Epithelial cell of prostate (primary cell): Measurements from ENCODE around the gene DNAJB8.

Experiments used
- DNase-seq: peaks from one replicate; pipeline ENCODE4 v3.0.0-alpha.2; 2011; ENCODE audit warnings: low read depth, low spot score
- H3K27ac ChIP-seq: fragments of 450-650 bp; 2 replicates; pipeline ENCODE4 v1.5.1; 2017; ENCODE audit warnings: mild to moderate bottlenecking

The DNAJB8 gene

DNA sequence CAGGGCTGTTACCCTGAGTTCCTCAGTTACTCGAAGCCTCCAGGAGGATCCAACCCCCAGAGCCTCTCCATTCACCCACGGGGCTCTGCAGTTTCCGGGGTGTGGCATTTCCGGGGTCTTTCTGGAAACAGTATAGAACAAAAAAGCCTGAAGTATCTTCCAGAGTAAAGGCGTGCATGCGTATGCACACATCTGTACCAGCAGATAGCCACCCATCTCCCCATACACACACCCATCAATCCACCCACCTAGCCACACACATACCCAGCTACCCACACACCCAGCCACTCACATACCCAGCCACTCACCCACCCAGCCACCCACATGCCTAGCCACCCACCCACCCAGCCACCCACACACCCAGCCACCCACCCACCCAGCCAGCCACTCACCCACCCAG, 2.9 kb upstream of the DNAJB8 start:
- H3K27ac ChIP-seq = no peak overlapping the region
- DNase-seq = no peak

GRCh38 chr3:128468791-128469527, 2.3 kb upstream of the DNAJB8 start:
- no peak for DNase-seq
- no peak overlapping the region for H3K27ac ChIP-seq

DNA sequence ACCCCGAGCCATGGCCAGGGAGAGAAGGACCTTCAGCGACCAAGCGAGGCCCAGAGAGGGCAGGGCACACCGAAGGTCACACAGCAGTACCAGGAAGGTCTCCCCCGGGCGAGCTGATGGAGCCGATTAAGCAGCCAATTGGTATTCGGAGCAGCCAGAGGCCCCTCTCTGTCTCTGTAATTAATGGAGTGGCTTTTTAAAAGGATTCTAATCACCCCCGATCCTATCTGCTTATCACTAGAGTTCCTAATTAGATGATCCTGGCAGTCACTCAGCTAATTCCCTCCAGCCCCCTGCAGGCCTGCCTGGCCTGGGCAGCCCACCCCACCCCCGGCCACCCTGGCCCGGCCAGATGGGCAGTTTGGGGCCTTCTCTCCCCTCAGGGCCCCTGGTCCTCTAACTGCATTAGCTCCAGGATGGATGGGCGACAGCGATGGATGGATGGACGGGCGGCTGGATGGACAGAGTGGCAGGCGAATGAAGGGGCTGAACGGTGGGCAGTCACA, 1.6 kb upstream of the DNAJB8 start:
- DNase-seq = no peak

DNA sequence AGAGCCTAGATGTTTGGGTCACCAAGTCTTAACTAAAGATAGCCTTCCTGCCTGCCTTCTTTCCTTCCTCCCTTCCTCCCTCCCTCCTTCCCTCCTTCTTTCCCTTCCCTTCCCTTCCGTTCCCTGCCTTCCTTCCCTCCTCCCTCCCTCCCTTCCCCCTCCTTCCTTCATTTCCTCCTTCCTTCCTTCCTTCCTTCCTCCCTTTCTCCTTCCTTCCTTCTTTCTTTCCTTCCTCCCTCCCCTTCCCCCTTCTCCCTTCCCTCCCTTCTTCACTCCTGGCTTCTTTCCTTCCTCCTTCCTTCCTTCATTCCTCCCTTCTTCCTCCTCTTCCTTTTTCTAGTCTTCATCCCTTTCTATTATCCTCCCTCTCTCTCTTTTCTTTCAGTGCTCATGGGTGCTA, 2.0 kb downstream of the DNAJB8 start:
- DNase-seq = no peak

More for the DNA sequence above, 1.6 kb upstream of the DNAJB8 start:
- H3K27ac ChIP-seq = no peak overlapping the region

GRCh38 chr3:128464188-128464587, 2.5 kb downstream of the DNAJB8 start:
- no peak for DNase-seq
- H3K27ac ChIP-seq = no peak overlapping the region

More for the DNA sequence above, 2.0 kb downstream of the DNAJB8 start:
- H3K27ac ChIP-seq = no peak overlapping the region

DNA sequence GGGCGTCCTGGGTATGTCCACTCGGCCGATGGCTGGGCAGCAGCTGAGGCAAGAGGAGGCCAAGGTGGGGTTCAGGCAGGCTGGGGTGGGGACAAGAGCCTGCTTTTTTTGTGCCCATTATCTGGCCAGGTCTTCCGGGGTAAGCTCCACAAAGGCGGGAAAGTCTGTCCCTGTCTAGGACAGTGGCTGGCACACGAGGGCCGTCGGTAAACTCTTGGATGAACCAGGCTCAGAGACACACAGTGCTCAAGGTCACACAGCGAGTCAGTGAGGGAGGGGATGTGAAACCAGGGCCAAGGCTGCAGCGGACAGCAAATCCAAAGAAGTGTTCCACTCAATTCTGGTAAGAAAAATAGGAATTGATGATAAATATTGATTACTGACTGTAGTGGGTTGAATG, 2.9 kb downstream of the DNAJB8 start:
- no peak overlapping the region for H3K27ac ChIP-seq
- DNase-seq = no peak

GRCh38 chr3:128463354-128463753, 3.3 kb downstream of the DNAJB8 start:
- no peak overlapping the region for H3K27ac ChIP-seq
- DNase-seq = no peak

- no peak overlapping the region for H3K27ac ChIP-seq
- DNase-seq = no peak
Observed at GRCh38 chr3:128462931-128463330, 3.8 kb downstream of the DNAJB8 start.

DNA sequence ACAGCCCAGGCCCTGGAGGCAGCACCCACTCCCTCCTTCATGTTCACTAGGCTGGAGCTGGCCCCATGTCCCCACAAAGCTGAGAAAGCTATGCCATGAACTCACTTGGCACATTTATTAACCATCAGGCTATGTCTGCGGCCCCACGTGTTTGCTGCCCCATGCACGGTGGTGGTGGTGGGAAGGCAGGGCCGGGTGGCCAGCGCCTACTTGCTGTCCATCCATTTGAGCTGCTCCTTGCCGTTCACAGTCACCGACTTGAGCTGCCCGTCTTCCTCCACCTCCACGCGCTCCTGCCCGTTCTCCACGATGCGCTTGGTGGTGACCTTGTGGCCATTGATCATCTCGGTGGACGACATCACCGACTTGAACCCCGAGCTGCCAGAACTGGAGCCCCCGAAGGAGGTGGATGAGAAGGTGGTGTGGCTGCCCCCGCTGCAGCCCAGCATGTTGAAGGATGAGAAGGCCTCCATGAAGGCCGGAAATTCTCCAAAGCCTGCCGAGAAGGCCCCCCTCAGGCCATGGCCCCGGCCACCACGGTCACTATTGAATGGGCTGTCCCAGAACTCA, 4.3 kb downstream of the DNAJB8 start:
- no peak for DNase-seq
- H3K27ac ChIP-seq = no peak overlapping the region

- no peak for DNase-seq
- H3K27ac ChIP-seq = no peak overlapping the region
Observed at GRCh38 chr3:128461731-128462130, 5.0 kb downstream of the DNAJB8 start.

GRCh38 chr3:128459461-128459820, 7.2 kb downstream of the DNAJB8 start:
- H3K27ac ChIP-seq = no peak overlapping the region
- DNase-seq = no peak

DNA sequence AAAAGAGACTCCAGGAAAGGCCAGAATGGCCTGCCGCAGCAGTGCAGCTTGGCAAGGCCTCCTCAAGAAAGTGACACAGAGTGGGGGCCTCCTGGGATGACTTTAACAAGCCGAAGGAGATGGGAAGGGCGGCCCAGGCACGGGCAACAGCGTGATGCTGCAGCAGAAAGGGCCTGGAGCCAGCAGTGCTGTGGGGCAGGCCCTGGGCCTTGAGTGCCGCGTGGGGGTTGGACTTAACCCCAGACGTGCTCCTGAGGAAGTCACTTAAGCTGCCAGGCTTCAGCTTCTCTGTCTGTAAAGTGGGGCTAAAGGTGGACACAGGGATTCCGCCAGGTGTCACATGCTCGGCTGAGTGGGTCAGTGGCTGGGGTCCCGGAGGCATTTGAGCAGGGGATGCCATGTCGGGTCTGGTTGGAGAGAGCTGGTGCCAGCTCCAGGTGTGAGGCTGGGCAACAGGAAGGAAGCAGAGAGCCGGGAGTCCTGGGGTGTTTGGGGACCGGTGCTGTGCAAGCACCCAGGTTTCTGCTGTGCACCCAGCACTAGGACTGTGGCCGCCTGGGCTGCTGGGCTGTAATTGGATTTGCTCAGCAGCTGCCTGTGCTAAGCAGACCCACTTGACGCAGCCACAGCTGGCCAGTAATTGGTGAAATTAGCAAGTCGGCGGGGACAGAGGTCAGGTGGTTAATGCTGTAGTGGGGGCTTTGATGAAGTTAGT, 7.8 kb downstream of the DNAJB8 start:
- no peak for DNase-seq
- no peak overlapping the region for H3K27ac ChIP-seq

DNA sequence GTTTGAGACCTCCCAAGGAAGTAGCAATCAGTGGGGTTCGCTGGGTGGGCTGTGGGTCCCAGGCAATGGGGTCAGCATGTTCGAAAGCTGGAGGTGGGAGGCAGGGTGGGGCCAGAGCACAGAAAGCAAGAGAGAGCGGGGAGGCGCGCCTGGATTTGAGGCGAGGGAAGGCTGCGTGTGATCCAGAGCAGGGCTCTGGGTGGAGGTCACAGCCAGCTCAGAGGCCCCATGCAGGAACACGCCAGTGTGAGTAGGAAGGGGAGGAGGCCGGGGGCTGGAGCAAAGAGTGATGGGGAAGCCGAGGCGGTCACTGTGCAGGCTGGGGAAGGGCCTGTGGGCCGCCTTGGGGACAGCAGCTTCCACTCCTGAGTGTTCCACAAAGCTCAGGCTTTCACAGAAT, 8.8 kb downstream of the DNAJB8 start:
- H3K27ac ChIP-seq = no peak overlapping the region
- DNase-seq = no peak

DNA sequence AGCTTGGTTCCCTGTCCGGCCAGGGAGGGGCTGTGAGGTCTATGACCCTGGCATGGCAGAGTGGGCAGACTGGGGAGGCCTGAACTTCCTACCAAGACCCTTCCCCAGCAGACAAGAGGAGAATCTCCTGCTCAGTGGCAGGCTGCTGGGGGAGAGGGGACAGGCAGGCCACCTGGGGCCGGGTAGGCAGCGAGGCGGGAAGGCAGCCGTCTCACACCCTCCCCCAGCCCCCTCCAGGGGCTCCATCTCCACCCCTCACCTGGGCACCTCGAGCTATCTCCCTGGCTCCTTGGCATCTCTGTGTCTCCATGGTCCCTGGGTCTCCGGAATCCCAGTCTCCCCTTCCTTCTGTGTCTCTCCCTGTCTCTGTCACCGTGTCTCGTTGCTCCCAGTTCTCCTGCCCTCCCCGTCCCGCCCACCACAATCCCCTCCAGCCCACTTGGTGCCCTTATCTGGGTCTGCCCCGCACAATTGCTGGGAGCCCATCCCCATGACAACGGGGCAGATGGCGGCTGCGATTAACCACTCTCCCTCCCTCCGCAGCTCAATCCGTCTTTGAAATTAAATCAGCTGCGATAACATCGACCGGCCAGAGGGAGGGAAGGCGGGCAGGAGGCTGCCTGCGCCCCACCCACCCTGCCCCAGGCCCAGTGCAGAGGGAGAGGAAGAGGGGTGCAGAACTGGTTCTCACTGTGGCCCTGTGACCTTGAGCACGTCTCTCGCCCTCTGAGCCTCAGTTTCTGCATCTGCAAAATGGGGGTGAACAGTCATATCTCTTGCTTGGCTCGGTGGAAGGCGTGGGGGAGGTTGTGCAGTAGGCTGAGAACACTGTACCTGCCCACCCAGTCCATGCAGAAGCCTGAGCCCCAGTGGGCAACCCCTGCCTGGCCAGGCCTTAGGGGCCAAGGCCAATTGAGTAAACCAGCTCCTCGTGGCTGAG, 9.6 kb downstream of the DNAJB8 start:
- no peak for DNase-seq
- H3K27ac ChIP-seq = no peak overlapping the region

GRCh38 chr3:128455786-128456748, 10.6 kb downstream of the DNAJB8 start:
- no peak overlapping the region for H3K27ac ChIP-seq
- no peak for DNase-seq

DNA sequence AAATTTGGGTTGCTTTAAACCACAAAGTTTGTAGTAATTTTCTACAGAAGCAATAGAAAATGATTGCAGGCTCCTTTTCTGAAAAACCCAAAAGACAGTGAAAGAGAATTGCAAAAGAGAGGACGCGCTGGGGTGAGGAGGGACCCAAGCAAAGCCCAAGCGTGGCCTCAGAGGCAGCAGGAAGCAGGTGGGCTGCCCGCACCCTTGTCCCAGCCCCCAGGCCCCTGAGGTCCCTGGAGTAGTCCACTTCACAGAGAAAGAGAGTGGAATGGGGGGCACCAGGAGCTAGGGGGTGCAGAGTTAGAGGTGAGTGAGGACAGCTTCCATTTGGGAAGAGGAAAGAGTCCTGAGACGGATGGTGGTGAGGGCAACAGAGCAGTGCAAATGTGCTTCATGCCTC, 11.6 kb downstream of the DNAJB8 start:
- DNase-seq = no peak
- no peak overlapping the region for H3K27ac ChIP-seq

DNA sequence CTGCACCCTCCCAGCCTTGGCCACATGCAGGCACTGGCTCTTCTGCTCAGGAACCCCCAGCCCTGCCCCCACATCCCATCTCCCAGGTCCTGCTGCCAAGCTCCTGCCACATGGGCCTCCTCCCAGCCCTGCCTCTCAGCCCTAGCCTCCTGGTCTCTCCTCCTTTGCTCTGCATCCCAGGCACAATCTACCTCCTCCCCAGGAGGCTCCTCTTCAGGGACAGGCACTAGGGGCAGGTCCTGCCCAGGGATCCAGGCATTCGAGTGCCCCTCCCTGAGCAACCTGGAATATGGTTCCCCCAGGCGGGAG, 12.4 kb downstream of the DNAJB8 start:
- H3K27ac ChIP-seq = no peak overlapping the region
- DNase-seq = no peak

- DNase-seq = no peak
- no peak overlapping the region for H3K27ac ChIP-seq
Observed at GRCh38 chr3:128453501-128454309, 13.0 kb downstream of the DNAJB8 start.
